Choroid plexus epithelial cell (primary cell): ENCODE measurements around the gene ST3GAL5.

Experiments
- DNase-seq: peaks from one replicate; pipeline ENCODE4 v3.0.0-alpha.2; 2010; ENCODE audit warnings: low read depth
- H3K4me3 ChIP-seq: 2 replicates; pipeline ENCODE4 v1.5.1; 2011; ENCODE audit warnings: low read depth, mild to moderate bottlenecking, control low read depth, low read length, moderate library complexity
- CTCF ChIP-seq: conservative IDR thresholded peaks from 2 replicates; pipeline ENCODE4 v1.5.1; 2011; ENCODE audit warnings: low read depth, mild to moderate bottlenecking, control low read depth, inconsistent platforms, low read length, moderate library complexity

Gene ST3GAL5

DNA sequence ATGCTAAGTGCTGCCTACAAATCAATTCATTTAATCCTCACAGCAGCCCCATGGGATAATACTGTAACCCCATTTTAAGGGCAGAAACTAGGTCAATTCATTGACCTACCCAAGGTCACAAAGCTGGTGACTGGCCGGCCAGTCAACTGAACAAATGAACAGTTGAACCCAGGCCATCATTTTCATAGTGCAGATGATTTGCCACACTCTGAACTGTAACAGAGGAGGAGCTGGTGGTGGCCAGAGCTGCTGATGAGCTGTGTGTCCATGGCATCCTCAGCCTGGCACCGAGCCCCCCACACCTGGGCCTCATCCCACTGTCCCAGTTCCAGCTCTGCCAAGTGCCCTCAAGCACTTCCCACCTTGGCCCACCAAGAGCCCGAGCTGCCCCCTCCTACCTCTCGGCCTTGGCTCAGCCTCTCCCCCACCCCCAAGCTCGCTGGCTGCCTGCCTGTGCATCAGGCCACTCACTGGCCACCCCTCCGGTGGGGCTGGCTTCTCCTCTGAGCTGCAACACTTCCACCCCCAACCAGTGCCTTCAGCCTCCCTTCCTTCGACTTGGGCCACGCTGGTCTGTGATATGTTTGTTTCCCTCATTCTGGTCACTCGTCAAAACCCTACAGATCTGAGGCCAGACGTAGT, 76.6 kb downstream of the ST3GAL5 start:
- TF ChIP-seq CTCF, result no peak
- DNase-seq, result no peak

GRCh38 chr2:85811180-85812093, 77.4 kb downstream of the ST3GAL5 start:
- peak; percentile 35 for DNase-seq
- no peak for TF ChIP-seq CTCF
- no peak overlapping the region for H3K4me3 ChIP-seq

More for the DNA sequence above, 76.6 kb downstream of the ST3GAL5 start:
- no peak overlapping the region for H3K4me3 ChIP-seq

- DNase-seq, result no peak
- TF ChIP-seq CTCF, result no peak
- H3K4me3 ChIP-seq, result no peak overlapping the region
Measured at GRCh38 chr2:85810371-85811179, 78.2 kb downstream of the ST3GAL5 start.

GRCh38 chr2:85807756-85808155, 81.0 kb downstream of the ST3GAL5 start:
- no peak for DNase-seq

GRCh38 chr2:85806358-85807118, 82.3 kb downstream of the ST3GAL5 start:
- H3K4me3 ChIP-seq, result no peak overlapping the region
- DNase-seq, result peak; percentile 52
- TF ChIP-seq CTCF, result no peak

More at GRCh38 chr2:85807756-85808155, 81.0 kb downstream of the ST3GAL5 start:
- H3K4me3 ChIP-seq, result no peak overlapping the region
- no peak for TF ChIP-seq CTCF

DNA sequence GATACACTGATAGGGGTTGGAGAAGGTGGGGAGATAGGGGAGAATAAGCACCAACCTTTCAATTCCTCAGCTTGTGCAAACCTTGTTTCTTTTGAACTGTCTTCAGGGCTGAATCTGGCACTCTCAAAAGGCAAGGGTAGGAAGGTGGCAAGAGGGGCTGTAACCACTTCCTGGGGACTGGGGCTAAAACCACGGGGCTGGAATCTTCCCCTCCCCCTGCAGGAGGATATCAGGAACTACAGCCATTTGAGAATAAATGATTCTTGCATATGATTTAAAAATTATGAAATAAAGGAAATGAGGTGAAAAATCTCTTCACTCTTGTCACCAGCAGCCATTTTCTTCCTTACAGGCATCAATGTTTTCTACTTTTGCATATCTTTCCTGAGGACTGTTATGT, 84.2 kb downstream of the ST3GAL5 start:
- no peak for DNase-seq
- H3K4me3 ChIP-seq, result no peak overlapping the region

More for the DNA sequence above, 84.2 kb downstream of the ST3GAL5 start:
- TF ChIP-seq CTCF, result peak; percentile 74
